Measurements from ENCODE around the gene MGRN1.

MGRN1 gene

GRCh38 chr16:4677390-4677789, 52.8 kb downstream of the MGRN1 start:
- no peak for DNase-seq

GRCh38 chr16:4677994-4678393, 53.4 kb downstream of the MGRN1 start:
- no peak for DNase-seq

GRCh38 chr16:4678596-4678995, 54.0 kb downstream of the MGRN1 start:
- no peak for DNase-seq

GRCh38 chr16:4679156-4679849, 54.7 kb downstream of the MGRN1 start:
- no peak for DNase-seq

DNA sequence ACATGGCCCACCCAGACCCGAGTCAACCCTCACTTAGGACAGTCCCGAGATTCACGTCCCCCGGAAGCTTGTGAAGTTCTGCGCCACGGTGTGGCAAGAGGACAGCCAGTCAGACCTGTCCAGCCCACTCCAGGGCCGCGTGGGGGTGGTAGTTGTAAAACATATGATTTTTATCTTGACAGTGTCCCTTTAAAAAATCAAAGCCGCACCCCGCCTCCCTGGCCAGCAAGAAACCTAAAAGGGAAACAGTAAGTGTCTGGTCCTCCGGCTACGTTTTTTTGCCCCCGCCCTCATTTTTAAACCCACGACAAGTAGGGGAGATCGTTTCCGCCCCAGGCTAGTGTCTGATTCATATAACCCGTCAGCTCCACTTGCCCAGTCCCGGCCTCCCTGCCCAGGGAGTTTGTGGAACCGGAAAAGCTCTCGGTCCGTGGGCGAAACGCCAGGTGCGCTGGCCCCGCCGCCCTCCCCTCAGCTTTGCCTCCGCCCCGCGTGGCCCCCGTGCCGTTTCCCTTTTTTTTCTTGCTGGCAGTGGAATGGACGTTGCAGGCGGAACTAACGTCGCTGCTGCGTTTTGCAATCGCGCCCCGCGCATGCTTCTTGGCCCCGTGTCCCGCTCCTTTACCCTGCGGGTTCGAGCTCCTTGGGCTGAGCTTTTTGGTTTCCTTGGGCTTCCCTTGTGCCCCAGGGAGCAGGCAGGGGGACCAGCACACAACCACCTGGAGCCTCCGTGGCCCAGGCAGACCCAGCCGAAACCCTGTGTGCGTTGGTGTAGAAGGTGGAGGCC, 55.4 kb downstream of the MGRN1 start:
- DNase-seq, result no peak

DNA sequence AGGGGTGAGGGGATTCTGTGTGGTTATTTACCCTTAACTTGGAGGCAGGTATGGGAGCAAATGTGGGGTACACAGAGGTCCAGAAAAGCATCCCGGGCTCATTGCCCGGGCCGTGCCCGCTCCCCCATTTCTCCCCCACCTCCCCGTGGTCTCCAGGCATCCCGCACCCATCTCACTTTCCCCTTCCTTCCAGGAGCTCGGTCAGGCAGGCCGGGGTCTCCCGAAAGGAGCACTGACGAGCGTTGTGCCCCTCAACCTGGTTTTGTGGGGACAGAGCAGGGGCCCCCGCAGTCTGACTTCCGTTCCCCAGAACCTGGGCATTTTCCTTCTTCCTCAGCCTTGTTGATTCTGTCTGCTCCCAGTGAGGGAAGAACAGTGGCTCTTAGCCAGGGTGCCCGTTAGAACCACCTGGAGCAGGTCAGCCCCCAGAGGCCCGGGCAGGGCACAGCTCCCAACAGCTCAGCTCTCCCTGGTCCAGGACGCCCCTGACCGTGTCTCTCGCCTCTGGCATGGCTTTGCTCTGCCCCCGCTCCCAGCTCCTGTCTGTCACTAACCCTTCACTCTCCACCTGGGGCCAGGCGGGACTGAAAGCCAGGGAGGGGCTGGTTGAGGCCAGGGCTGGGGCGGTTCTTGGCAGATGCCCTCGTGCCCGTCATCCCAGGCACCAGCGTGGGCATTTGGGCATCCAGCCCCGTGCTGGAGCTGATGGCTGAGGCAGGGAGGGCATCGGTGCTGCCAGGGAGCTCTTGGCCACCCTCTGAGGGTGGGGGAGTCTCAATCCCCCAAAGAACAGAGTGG, 56.2 kb downstream of the MGRN1 start:
- no peak for DNase-seq

DNA sequence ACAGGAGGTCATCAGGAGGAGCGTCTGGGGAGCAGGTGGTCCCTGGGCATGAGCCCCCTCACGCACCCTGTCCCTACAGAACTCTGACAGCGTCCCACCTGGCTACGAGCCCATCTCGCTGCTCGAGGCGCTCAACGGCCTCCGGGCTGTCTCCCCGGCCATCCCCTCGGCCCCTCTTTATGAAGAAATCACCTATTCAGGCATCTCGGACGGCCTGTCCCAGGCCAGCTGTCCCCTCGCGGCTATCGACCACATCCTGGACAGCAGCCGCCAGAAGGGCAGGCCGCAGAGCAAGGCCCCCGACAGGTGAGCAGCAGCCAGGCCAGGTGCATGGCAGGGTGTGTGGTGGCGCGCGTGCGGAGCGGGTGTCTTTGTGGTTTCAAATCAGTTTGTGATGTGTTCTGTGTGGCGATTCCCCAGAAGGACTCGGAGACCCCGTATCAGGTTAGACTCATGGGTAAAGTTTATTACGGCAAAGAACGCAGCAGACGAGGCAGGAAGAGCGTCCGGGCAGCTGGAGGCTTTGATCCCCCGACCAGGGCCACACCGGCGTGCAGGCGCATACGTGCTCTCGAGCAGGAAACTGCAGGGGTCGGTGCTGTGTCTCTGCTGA, 57.0 kb downstream of the MGRN1 start:
- DNase-seq, result no peak

DNA sequence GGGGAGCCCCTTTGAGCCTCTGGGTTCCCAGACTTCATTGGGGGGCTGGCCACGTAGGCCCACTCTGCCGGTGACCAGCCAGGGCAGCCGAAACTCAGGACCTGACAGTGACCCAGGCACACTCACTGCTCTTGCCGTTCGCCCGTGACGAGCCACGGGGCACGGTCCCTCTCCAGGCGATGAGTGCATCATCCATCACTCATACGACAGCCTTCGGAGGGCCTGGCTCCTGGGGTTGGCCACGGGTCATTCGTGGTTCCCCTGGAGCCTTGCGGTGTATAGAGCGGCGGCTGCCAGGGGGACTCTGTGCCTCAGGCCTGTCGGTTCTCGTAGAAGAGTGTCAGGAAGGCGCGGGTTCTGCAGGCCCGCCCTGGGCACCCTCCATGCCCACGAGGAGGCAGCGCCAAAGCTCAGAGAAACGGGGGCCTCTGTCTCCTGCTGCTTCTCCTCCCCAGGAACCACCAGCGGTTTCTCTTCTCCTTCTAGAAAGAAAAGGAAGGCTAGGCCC, 57.5 kb downstream of the MGRN1 start:
- DNase-seq, result no peak

DNA sequence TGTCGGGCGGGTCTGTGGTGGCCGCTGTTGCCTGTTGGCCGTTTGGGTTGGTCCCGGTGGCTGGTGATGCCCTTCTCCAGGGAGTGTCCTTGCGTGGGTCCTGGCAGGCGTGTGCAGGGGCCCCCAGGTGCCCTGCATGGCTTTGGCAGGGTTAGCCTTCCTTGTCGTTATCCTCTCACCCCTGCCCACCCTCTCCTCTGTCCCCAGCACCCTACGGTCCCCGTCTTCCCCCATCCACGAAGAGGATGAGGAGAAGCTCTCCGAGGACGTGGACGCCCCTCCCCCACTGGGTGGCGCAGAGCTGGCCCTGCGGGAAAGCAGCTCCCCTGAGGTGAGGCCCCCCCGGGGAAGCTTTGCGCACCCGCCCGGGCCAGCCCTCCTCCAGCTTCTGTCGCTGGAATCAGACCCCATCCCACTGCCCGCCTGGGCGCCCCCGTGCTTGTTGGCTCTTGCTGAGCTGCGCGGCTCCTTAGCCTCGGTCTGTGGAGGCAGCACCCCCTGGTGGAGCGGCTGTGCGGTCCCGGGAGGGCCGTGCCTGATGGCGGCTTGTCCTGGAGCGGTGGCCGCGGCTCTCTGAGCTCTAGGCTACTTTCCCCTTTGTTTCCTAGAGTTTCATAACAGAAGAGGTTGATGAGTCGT, 58.1 kb downstream of the MGRN1 start:
- no peak for DNase-seq

DNA sequence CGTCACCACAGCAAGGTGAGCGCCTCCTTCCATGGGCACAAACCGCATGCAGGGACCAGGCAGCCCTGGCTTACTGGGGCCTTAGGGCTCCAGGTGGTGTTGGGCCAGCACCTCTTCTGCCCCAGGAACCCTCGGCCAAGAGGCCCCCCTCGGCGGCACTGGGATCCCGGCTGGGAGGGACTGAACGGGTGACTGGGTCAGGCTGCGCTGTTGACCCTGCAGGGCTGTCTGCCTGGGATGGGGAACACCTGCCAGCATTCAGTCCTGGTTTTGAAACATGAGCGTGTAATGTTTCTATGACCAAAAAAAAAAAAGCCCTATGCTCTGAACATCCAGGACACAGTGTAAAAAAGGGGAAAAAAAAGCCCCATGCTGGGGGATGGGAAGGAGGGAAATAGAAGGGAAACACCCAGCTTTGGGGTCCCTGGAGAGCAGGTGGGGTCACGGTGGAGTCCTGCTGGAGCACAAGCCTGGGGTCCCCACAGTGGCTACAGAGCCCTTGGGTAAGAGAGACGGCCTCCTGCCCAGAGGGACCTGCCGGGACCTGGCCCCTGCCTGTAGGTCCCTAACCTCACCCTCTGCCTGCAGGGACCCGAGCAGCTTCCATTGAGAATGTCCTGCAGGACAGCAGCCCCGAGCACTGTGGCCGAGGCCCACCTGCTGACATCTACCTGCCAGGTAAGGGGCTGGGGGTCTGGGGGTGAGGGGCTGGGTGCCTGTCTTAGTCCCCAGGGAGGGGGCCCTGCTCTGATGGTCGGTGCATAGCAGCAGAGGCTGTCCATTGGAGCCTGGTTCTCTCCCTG, 58.8 kb downstream of the MGRN1 start:
- DNase-seq, result no peak

DNA sequence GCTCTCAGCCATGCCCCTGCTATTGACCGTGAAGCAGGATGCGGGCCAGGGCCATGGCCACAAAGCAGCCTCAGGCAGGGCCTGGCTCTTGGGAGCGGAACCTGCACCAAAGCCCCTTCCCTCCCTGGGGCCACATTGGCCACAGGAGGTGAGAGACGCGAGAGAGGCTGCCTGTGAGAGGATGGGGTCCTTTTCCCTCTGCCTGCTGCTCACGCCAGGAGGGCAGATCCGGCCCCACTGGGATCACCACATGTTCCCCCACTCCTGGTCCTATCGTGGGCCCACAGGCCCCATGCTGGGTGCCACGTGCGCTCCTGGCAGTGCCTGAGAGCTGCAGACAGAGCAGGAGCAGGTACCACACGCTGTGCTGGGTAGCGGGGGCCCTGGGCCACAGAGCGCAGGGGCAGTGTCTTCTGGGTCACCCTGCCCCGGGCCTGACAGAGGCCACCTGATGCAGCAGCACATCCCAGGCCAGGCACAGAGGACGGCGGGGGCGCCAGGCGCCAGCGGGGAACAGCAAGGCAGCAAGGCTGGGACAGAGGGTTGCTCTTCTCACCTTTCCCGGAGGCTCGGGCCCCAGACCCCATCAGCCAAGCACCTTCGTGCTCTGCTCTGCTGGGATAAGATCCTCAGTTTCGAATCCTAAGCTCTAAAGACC, 59.6 kb downstream of the MGRN1 start:
- no peak for DNase-seq

GRCh38 chr16:4684763-4685162, 60.1 kb downstream of the MGRN1 start:
- no peak for DNase-seq

GRCh38 chr16:4685292-4685691, 60.7 kb downstream of the MGRN1 start:
- DNase-seq, result no peak

DNA sequence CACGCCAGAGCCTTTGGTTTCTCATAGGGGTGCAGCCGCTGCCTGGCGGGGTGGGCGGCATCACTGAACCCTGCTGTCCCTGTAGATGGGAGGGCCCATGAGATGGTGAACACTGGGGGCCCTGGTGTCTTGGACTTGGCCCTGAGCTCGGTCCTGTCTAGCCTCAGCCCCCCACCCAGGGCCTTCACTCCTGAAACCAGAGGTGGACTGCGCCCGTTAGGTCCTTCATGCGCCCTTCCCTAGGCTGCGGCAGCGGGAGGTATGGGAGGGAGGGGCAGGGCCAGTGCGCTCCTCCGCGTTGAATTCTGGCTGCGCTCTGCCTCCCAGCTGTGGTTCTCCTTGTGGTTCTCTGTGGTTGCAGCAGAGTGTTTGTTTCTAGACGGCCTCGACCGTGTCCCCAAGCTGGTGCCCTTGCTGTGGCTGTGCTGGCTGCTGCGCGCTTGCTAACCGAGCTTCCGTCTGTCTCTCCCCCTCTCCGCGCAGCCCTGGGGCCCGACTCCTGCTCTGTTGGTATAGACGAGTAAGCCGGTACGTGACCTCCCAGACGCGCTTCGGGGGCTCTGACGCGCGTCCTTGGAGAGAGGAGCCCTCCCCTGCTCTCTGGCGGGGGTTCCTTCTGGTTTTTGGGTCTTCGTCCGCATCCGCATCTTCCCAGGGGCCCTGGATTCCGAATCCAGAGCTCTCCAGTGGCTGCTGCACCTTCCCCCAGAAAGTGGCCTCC, 61.3 kb downstream of the MGRN1 start:
- DNase-seq, result no peak

DNA sequence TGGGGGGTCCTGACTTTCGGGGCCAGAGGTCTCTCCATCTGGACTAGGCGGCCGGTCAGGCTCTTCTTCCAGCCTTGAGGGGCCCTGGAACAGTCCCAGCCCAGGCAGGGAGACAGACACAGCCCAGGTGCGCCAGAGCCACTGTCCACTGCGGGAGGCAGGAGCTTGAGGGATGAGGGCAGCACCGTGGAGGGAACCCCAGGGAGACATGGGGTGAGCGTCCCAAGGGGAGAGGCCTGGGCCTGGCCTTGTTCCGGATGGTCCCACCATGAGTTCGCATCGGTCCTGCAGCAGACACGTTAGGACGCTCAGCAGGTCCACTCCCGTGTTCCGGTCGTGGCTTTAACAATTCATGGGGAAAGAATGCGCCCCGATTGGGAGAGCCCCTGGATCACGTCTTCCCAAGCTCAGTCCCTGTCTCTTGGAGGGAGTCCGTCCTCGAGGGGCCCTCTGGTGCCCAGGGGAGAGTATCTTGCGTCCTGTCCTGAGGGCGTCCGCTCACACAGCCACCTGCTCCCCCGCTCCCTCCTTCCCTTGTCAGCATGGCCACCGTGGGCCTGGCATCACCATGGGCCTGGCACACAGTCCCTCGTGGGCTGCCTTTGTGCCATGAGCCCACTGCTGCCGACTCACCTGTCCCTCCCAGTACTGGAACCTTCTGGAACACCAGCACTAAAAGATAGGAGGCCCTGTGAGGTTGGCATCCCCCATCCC, 62.0 kb downstream of the MGRN1 start:
- DNase-seq, result no peak

DNA sequence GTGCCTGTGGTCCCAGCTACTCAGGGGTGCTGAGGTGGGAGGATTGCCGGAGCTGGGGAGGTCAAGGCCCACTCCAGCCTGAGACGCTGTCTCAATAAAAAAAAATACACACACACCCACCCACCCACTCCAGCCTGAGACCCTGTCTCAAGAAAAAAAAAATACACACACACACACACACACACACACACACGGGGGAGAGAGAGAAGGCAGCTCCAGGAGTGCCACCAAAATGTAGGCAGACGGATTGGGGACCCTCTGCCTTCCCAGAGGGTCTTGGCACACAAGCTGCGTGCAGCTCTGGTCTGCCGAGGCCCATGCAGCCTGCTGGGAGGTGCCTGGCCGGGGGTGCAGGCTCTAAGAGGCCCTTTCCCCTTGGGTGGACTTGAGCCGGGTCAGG, 62.8 kb downstream of the MGRN1 start:
- DNase-seq, result no peak

- no peak for DNase-seq
Observed at GRCh38 chr16:4687946-4688673, 63.5 kb downstream of the MGRN1 start.

DNA sequence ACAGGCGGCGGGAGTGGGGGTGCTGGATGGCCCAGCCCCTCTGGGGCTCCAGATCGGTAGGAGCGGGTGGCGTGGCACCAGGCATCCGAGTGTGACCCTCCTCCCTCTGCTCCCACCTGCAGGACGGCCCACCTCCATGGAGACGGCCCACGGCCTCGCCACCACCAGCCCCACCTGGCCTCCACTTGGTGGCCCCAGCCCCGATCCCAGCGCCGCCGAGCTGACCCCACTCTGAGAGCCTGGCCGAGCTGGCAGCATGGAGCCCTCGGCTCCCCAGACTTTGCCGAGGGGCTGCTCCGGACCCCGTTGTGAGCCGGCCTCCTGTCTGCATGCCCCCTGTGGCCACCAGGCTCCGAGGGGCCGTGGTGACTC, 64.0 kb downstream of the MGRN1 start:
- no peak for DNase-seq

DNA sequence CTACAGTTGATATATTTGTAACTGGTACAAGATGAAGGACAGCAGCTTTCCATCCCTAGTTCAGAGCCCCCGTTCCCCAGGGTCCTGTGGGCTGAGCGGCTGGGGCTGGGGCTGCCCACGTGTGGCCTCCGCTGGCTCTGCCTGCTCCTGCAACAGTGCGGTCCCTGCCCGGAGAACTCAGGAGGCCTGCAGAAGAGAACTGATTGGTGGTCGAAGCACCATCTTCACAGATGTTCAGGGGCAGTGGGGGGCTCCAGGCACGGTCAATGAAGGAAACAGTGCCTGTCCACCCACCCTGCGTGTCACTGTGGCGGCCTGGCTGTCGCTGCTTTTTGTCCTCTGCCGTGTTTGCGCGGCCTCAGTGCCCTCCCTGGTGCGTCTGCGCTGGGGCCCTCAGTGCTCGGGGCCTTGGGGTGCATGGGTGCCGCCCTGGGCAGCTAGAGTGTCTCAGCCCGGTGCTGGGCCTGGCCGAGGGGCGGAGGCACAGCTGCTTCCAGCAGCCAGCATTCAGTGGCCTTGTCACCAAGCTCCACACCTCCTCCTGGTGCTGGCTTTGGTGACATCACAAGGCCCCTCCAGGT, 64.6 kb downstream of the MGRN1 start:
- no peak for DNase-seq
